Stimulated activated CD4-positive, alpha-beta T cell treated with anti-CD3 and anti-CD28 coated beads, Interleukin-1b, Interleukin-23, amount 100 ng/mL, for 4 hours (primary cell): ENCODE results near the gene DUSP7.
A peak's percentile ranks its signal among the peaks of the same experiment; 100 is the strongest.

ENCODE experiments used
- DNase-seq, 2 donors: peaks; one replicate each; pipeline ENCODE4 v3.0.0-alpha.2; 2020; ENCODE audit warnings: low read depth in 2 of 2

The DUSP7 gene

GRCh38 chr3:52067526-52067925 lies 11.2 kb upstream of the DUSP7 start:
- no peak for DNase-seq

GRCh38 chr3:52067046-52067445 lies 10.7 kb upstream of the DUSP7 start:
- no peak for DNase-seq

GRCh38 chr3:52065264-52065756 lies 8.9 kb upstream of the DUSP7 start:
- DNase-seq = no peak

- DNase-seq = no peak
These were observed 8.2 kb upstream of the DUSP7 start for GRCh38 chr3:52064561-52064960.

- no peak for DNase-seq
These were observed 6.8 kb upstream of the DUSP7 start for GRCh38 chr3:52063026-52063723.

- DNase-seq = no peak
These were observed 6.1 kb upstream of the DUSP7 start for GRCh38 chr3:52062505-52062904.

- DNase-seq = no peak
These were observed 4.9 kb upstream of the DUSP7 start for GRCh38 chr3:52061121-52061910.

GRCh38 chr3:52059781-52060180 lies 3.4 kb upstream of the DUSP7 start:
- no peak for DNase-seq

- no peak for DNase-seq
These were observed 1.6 kb upstream of the DUSP7 start for GRCh38 chr3:52057812-52058495.

GRCh38 chr3:52056968-52057811 lies 819 bp upstream of the DUSP7 start:
- DNase-seq = peak; percentile 99

GRCh38 chr3:52055537-52056351 lies 627 bp downstream of the DUSP7 start:
- peak in 1 of 2 donors; percentile 37 for DNase-seq

GRCh38 chr3:52054661-52055511 lies 1.5 kb downstream of the DUSP7 start:
- no peak for DNase-seq

- DNase-seq = peak; percentile 36 to 40
These were observed 2.8 kb downstream of the DUSP7 start for GRCh38 chr3:52053307-52054304.

GRCh38 chr3:52052831-52053306 lies 3.5 kb downstream of the DUSP7 start:
- no peak for DNase-seq

GRCh38 chr3:52051444-52051843 lies 4.9 kb downstream of the DUSP7 start:
- DNase-seq = no peak

- DNase-seq = no peak
These were observed 5.8 kb downstream of the DUSP7 start for GRCh38 chr3:52050571-52050970.

GRCh38 chr3:52049503-52049902 lies 6.9 kb downstream of the DUSP7 start:
- DNase-seq = no peak

- DNase-seq = no peak
These were observed 8.9 kb downstream of the DUSP7 start for GRCh38 chr3:52047295-52047960.
